Muscle layer of duodenum (tissue), 2 donors: ENCODE measurements around the gene AGBL3.

Source experiments
- H3K27ac ChIP-seq: one replicate; pipeline ENCODE4 v1.7.0; 2013; ENCODE audit warnings: mild to moderate bottlenecking, low read length
- H3K27me3 ChIP-seq: one replicate; pipeline ENCODE4 v1.7.0; 2013; ENCODE audit warnings: low read depth, mild to moderate bottlenecking, control low read depth, low read length
- H3K36me3 ChIP-seq, 2 donors: one replicate each; pipeline ENCODE4 v1.7.0; 2013; ENCODE audit warnings: low read length in 2 of 2, control low read depth in 1 of 2, mild to moderate bottlenecking in 1 of 2; ENCODE audit not compliant: insufficient read depth in 2 of 2, control insufficient read depth in 1 of 2
- H3K4me1 ChIP-seq, 2 donors: one replicate each; pipeline ENCODE4 v1.7.0; 2013; ENCODE audit warnings: low read length in 2 of 2, mild to moderate bottlenecking in 2 of 2, control low read depth in 1 of 2, moderate library complexity in 1 of 2; ENCODE audit not compliant: insufficient read depth in 2 of 2, control insufficient read depth in 1 of 2
- H3K4me3 ChIP-seq, 2 donors: one replicate each; pipeline ENCODE4 v1.7.0; 2013; ENCODE audit warnings: low read length in 2 of 2, low read depth in 1 of 2, mild to moderate bottlenecking in 1 of 2
- H3K9me3 ChIP-seq, 2 donors: one replicate each; pipeline ENCODE4 v1.7.0; 2013; ENCODE audit warnings: low read length in 2 of 2, control low read depth in 1 of 2, mild to moderate bottlenecking in 1 of 2; ENCODE audit not compliant: control insufficient read depth in 1 of 2
- donor health status: healthy.

AGBL3 gene

DNA sequence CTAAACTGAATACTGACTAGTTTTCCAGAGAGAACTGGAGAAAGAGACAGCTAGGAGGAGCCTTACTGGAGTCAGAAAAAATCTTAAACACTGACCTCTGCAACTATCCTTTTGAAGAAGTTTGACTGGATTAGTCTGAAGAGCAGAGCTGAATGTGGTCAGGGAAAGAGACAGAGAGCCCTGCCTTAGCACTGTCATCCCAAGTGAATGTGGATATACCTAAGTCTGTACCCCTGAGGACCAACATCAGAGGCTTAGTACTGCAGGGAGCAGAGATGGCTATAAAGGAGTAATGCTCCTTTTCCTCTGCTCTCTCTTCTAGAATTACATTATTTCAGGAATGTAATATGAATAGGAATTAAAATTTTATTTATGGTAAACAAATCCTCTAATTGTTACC lies 91.7 kb downstream of the AGBL3 start:
- no peak overlapping the region for H3K27ac ChIP-seq
- no peaks in the 10 kb centered on the region for H3K4me1 ChIP-seq
- no peaks in the 10 kb centered on the region for H3K9me3 ChIP-seq
- no peaks in the 10 kb centered on the region for H3K36me3 ChIP-seq
- H3K4me3 ChIP-seq, result no peak overlapping the region
- H3K27me3 ChIP-seq, result no peaks in the 10 kb centered on the region

DNA sequence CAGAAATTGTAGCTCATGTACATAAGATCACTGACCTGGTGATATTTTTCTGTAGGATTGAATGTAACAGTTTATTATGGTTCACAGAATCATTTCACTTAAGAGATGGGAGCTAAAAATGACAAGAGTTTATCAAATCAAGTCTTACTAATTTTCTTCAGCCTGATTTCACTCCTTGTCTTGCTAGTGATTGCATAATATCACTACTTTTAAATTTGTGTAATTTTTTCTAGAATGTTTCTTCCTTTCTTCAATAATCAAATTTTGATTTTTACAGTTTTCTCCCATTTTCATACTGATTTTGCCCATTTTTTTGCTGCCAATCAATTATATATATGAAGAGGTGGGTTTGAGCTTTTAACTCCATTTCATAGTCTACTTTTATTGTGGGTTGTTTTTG lies 92.8 kb downstream of the AGBL3 start:
- Histone ChIP-seq H3K27me3 (no peaks in the 10 kb centered on the region), H3K4me1 (no peaks in the 10 kb centered on the region), H3K9me3 (no peaks in the 10 kb centered on the region), H3K4me3 (no peak overlapping the region), H3K27ac (no peak overlapping the region), H3K36me3 (no peaks in the 10 kb centered on the region)

DNA sequence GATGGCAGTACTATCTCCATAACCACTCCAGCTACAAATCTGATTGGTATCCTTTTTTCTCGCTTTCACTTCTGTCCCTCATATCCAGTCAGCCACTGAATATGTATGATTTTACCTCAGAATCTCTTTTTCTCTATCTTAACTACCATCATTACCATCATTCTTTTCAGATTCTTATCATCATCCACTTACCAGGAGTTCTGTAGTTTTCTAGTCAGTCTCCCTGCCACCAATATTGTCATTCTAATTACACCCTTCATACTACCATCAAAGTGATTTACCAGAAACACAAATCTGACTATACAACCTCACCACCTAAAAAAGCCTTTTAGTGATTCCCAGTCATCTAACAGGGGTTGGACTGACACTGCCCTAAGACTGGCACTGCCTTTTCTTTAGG lies 96.7 kb downstream of the AGBL3 start:
- Histone ChIP-seq H3K36me3 (no peaks in the 10 kb centered on the region), H3K27ac (no peak overlapping the region), H3K9me3 (no peaks in the 10 kb centered on the region), H3K27me3 (no peaks in the 10 kb centered on the region), H3K4me1 (no peaks in the 10 kb centered on the region), H3K4me3 (no peak overlapping the region)

DNA sequence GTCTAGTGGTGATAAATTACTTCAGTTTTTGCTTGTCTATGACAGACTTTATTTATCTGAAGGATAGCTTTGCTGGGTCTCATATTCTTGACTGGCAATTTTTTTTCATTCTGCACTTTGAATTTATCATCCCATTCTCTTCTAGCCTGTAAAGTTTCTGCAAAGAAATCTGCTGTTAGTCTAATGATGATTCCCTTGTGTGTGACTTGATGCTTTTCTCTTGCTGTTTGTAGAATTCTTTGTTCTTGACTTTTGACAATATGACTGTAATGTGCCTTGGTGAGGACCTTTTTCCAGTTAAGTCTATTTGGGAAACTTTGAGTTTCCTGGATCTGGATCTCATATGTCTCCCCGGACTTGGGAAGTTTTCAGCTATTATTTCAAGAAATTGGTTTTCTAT lies 102.3 kb downstream of the AGBL3 start:
- H3K9me3 ChIP-seq, result peaks cover 0 to 2% of the 10 kb centered on the region in 2 donors
- H3K27ac ChIP-seq, result no peak overlapping the region
- no peaks in the 10 kb centered on the region for H3K36me3 ChIP-seq
- no peaks in the 10 kb centered on the region for H3K4me1 ChIP-seq
- no peaks in the 10 kb centered on the region for H3K27me3 ChIP-seq
- H3K4me3 ChIP-seq, result no peak overlapping the region

DNA sequence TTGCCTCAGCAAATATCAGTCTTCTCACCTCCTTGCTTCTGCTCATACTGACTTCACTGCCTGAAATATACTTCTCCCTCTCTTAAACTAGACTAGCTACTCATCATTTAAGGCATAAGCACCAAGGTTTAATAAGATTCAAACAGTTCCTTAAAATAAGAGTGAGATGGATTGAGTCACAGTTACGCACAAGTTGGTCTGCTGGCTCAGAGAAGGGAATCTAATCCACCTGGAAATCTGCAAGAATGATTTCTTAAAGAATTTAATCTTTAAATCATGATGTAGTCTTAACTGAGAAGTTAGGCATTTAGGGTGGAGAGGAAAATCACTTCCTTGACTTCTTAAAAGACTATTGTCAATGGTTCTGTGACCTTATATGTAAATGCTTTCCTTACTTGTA lies 105.4 kb downstream of the AGBL3 start:
- H3K27me3 ChIP-seq, result no peaks in the 10 kb centered on the region
- peaks cover 0 to 2% of the 10 kb centered on the region in 2 donors for H3K9me3 ChIP-seq
- no peaks in the 10 kb centered on the region for H3K4me1 ChIP-seq

DNA sequence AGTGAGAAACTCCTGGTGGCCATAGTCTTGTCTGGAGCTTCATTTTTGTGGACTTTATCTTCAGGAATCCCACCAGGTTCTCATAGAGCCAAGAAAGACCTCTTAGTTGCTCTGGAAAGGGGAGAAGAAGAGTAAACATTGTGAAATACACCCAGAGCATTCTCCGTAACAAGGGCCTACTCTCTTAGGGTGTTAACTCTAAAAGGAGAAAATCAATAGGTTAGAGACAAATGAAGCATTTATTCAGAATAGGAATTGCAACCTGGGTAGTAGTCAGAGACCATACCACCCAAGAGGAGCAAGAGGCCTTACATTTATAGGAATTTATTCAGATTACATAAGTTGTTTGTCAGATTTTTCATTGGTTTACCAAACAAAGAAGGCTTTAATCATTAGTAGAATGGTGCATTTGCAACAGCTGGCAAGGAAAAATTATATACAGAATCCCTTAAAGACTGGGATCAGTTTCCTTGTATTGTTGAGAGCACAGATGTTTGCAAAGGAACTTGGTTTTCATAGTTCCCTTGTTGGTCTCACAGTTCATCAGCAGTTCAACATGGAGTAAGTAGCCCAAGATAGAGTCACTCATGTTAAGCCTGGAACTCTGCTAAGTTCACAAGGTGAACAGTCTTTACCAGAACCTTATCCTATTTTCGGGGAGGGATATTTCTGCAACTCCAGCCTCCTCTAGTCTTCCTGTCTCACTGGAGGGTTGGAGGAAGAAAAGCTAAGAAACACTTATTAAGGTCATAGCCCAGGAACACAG lies 108.3 kb downstream of the AGBL3 start:
- no peaks in the 10 kb centered on the region for H3K4me1 ChIP-seq
- H3K27ac ChIP-seq, result no peak overlapping the region
- H3K27me3 ChIP-seq, result no peaks in the 10 kb centered on the region

More for the DNA sequence above, 105.4 kb downstream of the AGBL3 start:
- H3K4me3 ChIP-seq, result no peak overlapping the region
- H3K27ac ChIP-seq, result no peak overlapping the region
- no peaks in the 10 kb centered on the region for H3K36me3 ChIP-seq

DNA sequence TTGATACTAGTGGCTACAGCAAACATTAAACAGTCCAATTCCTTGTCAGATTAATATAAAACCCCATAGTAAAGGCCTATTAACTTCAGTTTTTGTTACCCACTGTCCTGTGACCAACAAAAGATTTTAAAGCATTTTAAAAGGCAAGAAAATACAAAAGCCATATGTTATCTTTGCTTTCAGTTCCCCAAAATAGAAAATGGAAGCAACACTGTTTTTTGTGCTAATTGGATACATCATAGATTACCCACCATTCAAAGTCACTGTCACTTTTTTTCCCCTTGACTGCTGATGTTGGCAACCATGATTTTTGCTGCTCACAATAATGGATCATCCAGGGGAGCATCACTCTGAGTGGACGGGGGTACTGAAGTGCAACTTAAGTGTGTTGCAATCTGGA lies 109.1 kb downstream of the AGBL3 start:
- H3K4me1 ChIP-seq, result no peaks in the 10 kb centered on the region
- H3K27ac ChIP-seq, result no peak overlapping the region
- H3K36me3 ChIP-seq, result no peaks in the 10 kb centered on the region
- no peaks in the 10 kb centered on the region for H3K9me3 ChIP-seq
- no peaks in the 10 kb centered on the region for H3K27me3 ChIP-seq
- no peak overlapping the region for H3K4me3 ChIP-seq

More for the DNA sequence above, 108.3 kb downstream of the AGBL3 start:
- no peak overlapping the region for H3K4me3 ChIP-seq
- no peaks in the 10 kb centered on the region for H3K36me3 ChIP-seq
- H3K9me3 ChIP-seq, result no peaks in the 10 kb centered on the region

DNA sequence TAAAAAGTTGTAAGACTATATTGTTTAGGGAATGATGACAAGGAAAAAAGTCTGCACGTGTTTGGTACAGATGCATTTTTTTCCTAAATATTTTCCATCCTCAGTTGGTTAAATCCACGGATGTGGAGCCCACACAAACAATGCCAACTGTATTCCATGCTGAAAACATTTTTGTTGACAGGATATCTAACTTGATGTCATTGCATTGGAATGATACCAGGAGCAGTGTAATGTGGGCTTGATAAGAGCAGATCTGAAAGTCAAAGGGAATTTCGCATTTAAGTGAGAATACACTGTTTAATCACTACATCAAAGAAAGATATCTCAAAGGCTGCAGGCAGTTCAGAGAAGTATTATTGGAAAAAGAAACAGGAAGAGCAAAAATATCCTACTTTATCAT lies 112.1 kb downstream of the AGBL3 start:
- H3K4me1 ChIP-seq, result no peaks in the 10 kb centered on the region
- H3K36me3 ChIP-seq, result no peaks in the 10 kb centered on the region
- no peaks in the 10 kb centered on the region for H3K27me3 ChIP-seq
- H3K27ac ChIP-seq, result no peak overlapping the region
- no peaks in the 10 kb centered on the region for H3K9me3 ChIP-seq
- no peak overlapping the region for H3K4me3 ChIP-seq

DNA sequence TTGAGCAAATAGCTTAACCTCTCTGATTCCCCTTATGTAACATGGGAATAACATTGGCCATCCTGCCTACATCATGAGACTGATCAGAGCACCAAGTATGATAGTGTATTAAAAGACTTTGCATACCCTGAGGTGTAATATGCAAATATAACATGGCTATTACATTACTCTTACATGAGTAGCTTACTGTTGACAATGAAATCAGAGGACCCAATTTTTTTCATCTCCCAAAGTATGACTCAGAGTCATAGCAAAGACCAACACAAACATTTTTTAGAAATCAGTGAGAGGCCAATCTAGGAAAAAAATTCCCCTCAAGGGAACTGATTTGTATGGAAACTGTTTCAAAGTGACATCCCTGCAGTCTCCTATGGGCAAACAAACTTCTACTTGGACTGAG lies 114.5 kb downstream of the AGBL3 start:
- peaks cover 0 to under 1% of the 10 kb centered on the region in 2 donors for H3K9me3 ChIP-seq
- H3K27me3 ChIP-seq, result no peaks in the 10 kb centered on the region
- no peaks in the 10 kb centered on the region for H3K36me3 ChIP-seq
- H3K4me3 ChIP-seq, result no peak overlapping the region
- H3K27ac ChIP-seq, result no peak overlapping the region
- H3K4me1 ChIP-seq, result no peaks in the 10 kb centered on the region

DNA sequence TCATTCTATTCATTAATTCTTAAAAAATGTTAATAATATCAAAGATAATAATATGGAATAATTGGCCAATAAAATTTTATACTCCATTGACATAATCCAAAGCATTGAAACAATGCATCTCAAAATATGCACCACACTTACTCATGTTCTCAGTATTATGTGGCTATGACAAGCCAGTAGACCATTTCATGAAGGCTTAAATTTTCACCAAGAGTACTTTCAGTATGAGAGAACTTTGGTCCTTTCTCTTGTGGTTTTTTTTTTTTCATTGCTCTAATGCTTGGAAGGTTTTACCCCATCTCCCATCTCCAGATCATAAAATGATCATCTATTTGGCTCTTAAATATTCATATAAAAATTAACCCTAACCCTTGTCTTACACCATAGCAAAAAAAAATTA lies 116.1 kb downstream of the AGBL3 start:
- Histone ChIP-seq H3K27me3 (no peaks in the 10 kb centered on the region), H3K4me1 (no peaks in the 10 kb centered on the region), H3K9me3 (peaks cover 0 to 2% of the 10 kb centered on the region in 2 donors), H3K4me3 (no peak overlapping the region), H3K36me3 (no peaks in the 10 kb centered on the region), H3K27ac (no peak overlapping the region)

DNA sequence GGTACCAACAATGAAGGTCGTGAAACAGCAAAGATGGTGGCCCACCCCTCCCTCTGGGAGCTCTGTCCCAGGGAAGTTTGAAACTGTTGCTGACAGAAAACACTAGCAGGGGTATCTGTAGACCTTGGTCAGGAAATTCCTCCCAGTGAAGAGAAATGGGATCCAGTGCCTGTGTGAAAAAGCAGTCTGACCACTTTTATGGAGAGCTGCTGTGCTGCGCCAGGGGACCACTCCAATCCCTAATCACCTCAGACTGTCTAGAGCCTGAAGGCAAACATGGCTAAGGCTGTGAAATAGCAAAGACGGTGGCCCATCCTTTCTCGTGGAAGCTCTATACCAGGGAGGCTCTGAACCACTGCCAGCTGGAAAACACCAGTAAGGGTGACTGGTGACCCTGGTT lies 123.3 kb downstream of the AGBL3 start:
- H3K27ac ChIP-seq, result no peak overlapping the region
- H3K4me3 ChIP-seq, result no peak overlapping the region
- H3K4me1 ChIP-seq, result no peaks in the 10 kb centered on the region
- H3K36me3 ChIP-seq, result no peaks in the 10 kb centered on the region
- no peaks in the 10 kb centered on the region for H3K27me3 ChIP-seq
- H3K9me3 ChIP-seq, result peaks cover 0 to 2% of the 10 kb centered on the region in 2 donors

DNA sequence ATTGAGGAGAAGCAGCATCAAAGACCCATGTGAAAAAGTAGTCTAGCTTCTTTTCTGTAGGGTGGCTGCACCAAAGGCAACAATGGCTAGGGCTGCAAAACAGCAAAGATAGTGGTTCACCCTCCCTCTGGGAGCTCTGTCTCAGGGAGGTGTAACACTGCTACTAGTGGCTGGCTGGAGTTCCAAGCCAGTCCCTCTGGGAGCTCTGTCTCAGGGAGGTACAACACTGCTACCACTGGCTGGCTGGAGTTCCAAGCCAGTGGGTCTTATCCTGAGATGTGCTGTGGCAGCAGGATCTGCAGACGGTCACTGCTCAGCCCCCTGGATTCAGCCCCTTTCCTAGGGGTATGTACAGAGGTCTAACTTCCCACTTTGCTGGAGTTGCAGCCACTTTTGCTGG lies 123.7 kb downstream of the AGBL3 start:
- no peaks in the 10 kb centered on the region for H3K27me3 ChIP-seq
- peaks cover 0 to 2% of the 10 kb centered on the region in 2 donors for H3K9me3 ChIP-seq
- H3K36me3 ChIP-seq, result no peaks in the 10 kb centered on the region
- H3K27ac ChIP-seq, result no peak overlapping the region
- H3K4me1 ChIP-seq, result no peaks in the 10 kb centered on the region
- no peak overlapping the region for H3K4me3 ChIP-seq
